DOHH2 (cell line): ENCODE results near the gene FOXP4.

Experiments used
- H3F3A ChIP-seq: fragments of 200-600 bp; sonication (generic), shearing (Covaris generic); 2 replicates; pipeline ENCODE4 v1.6.0; 2016; ENCODE audit warnings: antibody characterized with exemption, mild to moderate bottlenecking; ENCODE audit not compliant: control insufficient read depth, insufficient read depth
- H3K27ac ChIP-seq: fragments of 200-600 bp; sonication (generic); 2 replicates; pipeline ENCODE4 v1.5.1; 2014; ENCODE audit warnings: low read depth, mild to moderate bottlenecking, low read length, moderate library complexity
- H3K27me3 ChIP-seq: fragments of 200-600 bp; sonication (generic); 2 replicates; pipeline ENCODE4 v1.6.1; 2014; ENCODE audit warnings: mild to moderate bottlenecking, low read length, mixed read lengths; ENCODE audit not compliant: control insufficient read depth
- H3K36me3 ChIP-seq: fragments of 200-600 bp; sonication (generic); 2 replicates; pipeline ENCODE4 v1.6.1; 2014; ENCODE audit warnings: mild to moderate bottlenecking, low read length, moderate library complexity, mixed read lengths; ENCODE audit not compliant: control insufficient read depth
- H3K4me1 ChIP-seq: fragments of 200-600 bp; sonication (generic); 2 replicates; pipeline ENCODE4 v1.6.1; 2014; ENCODE audit warnings: mild to moderate bottlenecking, low read length, mixed read lengths; ENCODE audit not compliant: control insufficient read depth
- H3K4me2 ChIP-seq: fragments of 200-600 bp; sonication (generic); 2 replicates; pipeline ENCODE4 v1.6.0; 2014; ENCODE audit warnings: mild to moderate bottlenecking, low read length, moderate library complexity
- H3K4me3 ChIP-seq: fragments of 200-600 bp; sonication (generic); 2 replicates; pipeline ENCODE4 v1.5.1; 2014; ENCODE audit warnings: mild to moderate bottlenecking, low read length, mixed read lengths
- H3K79me2 ChIP-seq: fragments of 200-600 bp; sonication (generic); 2 replicates; pipeline ENCODE4 v1.6.1; 2014; ENCODE audit warnings: mild to moderate bottlenecking, low read length, mixed read lengths; ENCODE audit not compliant: control insufficient read depth
- H3K9me2 ChIP-seq: fragments of 200-600 bp; sonication (generic); replicated peaks from 2 replicates; pipeline ENCODE4 v1.6.1; 2014; ENCODE audit warnings: mild to moderate bottlenecking, low read length, mixed read lengths; ENCODE audit not compliant: control insufficient read depth
- H3K9me3 ChIP-seq: fragments of 200-600 bp; sonication (generic); 2 replicates; pipeline ENCODE4 v1.6.1; 2014; ENCODE audit warnings: antibody characterized with exemption, low read length, mixed read lengths; ENCODE audit not compliant: control insufficient read depth, insufficient read depth
- H4K20me1 ChIP-seq: fragments of 200-600 bp; sonication (generic); 2 replicates; pipeline ENCODE4 v1.6.0; 2014; ENCODE audit warnings: low read depth, mild to moderate bottlenecking, antibody characterized with exemption, low read length, moderate library complexity; ENCODE audit not compliant: control insufficient read depth, insufficient read depth
- EZH2phosphoT487 ChIP-seq: fragments of 200-600 bp; sonication (generic); IDR thresholded peaks from 2 replicates; pipeline ENCODE4 v1.6.1; 2017; ENCODE audit warnings: borderline replicate concordance, mild to moderate bottlenecking, antibody characterized with exemption, low read length, moderate library complexity, mixed read lengths
- TF ChIP-seq, protein P1 (sequence below): fragments of 200-600 bp; sonication (generic); IDR thresholded peaks from one replicate; pipeline ENCODE4 v1.5.1; 2014; ENCODE audit warnings: antibody characterized with exemption, mild to moderate bottlenecking, low read depth, low read length; ENCODE audit not compliant: poor library complexity, severe bottlenecking

The FOXP4 gene

DNA sequence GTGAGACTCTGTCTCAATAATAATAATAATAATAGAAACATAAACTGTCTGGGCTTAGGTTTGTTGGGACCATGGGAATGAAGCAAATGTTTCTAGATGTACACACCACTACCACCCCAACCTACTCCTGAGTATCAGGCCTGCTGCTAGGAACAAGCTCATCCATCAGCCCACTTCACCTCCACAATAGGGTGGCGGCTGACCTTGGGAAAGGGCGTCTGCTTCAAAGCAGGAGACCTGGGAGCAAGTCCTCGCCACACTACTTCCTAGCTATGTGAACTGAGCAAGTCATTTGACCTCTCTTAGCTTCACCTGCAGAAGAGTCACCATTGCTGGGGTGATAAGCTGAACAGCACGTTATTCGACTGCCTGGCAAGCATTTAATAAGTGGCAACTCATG lies 3.1 kb upstream of the FOXP4 start:
- H3K36me3 ChIP-seq: 0 out of 2 replicates have a peak, but pooled peaks cover 2% of the 10 kb centered on the region
- H3K4me1 ChIP-seq: peaks cover 34% of the 10 kb centered on the region
- H3K27ac ChIP-seq: no peak overlapping the region
- no peaks in the 10 kb centered on the region for H3K9me2 ChIP-seq
- H3K79me2 ChIP-seq: peaks cover 24% of the 10 kb centered on the region
- no peaks in the 10 kb centered on the region for H3K9me3 ChIP-seq
- H3K4me3 ChIP-seq: no peak overlapping the region
- H4K20me1 ChIP-seq: 0 out of 2 replicates have a peak, but pooled peaks cover 6% of the 10 kb centered on the region
- peaks cover 10% of the 10 kb centered on the region for H3K27me3 ChIP-seq
- no peak overlapping the region for H3K4me2 ChIP-seq
- H3F3A ChIP-seq: 0 out of 2 replicates have a peak, but pooled peaks cover 2% of the 10 kb centered on the region
- no peak for TF ChIP-seq EZH2phosphoT487
- TF ChIP-seq, protein P1, sequence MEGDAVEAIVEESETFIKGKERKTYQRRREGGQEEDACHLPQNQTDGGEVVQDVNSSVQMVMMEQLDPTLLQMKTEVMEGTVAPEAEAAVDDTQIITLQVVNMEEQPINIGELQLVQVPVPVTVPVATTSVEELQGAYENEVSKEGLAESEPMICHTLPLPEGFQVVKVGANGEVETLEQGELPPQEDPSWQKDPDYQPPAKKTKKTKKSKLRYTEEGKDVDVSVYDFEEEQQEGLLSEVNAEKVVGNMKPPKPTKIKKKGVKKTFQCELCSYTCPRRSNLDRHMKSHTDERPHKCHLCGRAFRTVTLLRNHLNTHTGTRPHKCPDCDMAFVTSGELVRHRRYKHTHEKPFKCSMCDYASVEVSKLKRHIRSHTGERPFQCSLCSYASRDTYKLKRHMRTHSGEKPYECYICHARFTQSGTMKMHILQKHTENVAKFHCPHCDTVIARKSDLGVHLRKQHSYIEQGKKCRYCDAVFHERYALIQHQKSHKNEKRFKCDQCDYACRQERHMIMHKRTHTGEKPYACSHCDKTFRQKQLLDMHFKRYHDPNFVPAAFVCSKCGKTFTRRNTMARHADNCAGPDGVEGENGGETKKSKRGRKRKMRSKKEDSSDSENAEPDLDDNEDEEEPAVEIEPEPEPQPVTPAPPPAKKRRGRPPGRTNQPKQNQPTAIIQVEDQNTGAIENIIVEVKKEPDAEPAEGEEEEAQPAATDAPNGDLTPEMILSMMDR: no peak

DNA sequence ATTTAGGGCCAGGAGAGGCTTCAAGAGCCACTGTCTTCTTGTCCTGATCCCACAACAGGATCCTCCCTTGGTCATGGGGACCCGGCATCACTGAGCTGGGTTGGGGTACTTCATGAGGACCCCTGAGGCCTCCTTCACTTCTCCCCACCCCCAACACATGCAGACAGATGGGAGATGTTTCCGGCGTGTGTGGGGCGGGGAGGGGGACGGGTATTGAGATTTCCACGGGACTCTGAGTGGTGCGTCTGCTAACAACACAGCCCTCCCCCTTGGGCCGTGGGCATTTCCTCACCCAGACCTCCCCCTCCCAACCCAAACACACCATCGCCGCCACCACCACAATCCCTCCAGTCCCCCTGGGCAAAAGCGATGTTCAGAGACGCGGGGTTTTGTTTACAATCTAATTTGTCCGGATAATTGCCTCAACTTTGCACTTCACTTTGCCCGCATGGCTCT lies 906 bp upstream of the FOXP4 start:
- H3K27me3 ChIP-seq: peaks cover 13% of the 10 kb centered on the region
- H3K9me2 ChIP-seq: no peaks in the 10 kb centered on the region
- peaks cover 41% of the 10 kb centered on the region for H3K79me2 ChIP-seq

DNA sequence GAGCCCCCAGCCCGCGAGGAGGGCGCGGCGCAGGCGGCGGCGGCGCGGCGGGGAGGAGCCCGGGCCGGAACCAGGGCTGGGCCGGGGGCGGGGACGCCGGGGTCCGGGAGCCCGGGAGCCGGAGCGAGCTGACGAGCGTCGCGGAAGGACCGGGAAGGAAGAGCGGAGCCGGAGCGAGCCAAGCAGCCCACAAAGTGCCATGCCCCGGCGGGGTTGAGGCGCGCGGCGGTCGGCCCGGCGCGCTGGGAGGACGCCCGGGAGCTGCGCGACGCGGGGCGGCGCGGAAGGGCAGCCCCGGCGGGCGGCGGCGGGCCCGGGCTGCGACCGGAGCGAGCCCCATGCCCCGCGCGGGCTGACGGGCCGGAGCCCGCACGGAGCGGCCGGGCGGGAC lies 289 bp downstream of the FOXP4 start:
- Histone ChIP-seq H3K9me3 (no peaks in the 10 kb centered on the region), H3K27ac (no peak overlapping the region), H3K9me2 (no peaks in the 10 kb centered on the region), H3K4me3 (peak overlapping the region; percentile 92), H3K36me3 (peaks cover 14% of the 10 kb centered on the region; the same call in 1 of the 2 replicates), H3F3A (0 out of 2 replicates have a peak, but pooled peaks cover 2% of the 10 kb centered on the region), H3K79me2 (peaks cover 45% of the 10 kb centered on the region), H4K20me1 (peaks cover 25% of the 10 kb centered on the region), H3K4me2 (peak overlapping the region; percentile 98), H3K4me1 (peaks cover 26% of the 10 kb centered on the region), H3K27me3 (peaks cover 13% of the 10 kb centered on the region)
- TF ChIP-seq, protein P1: no peak
- no peak for TF ChIP-seq EZH2phosphoT487

More for the DNA sequence above, 906 bp upstream of the FOXP4 start:
- TF ChIP-seq, protein P1: no peak
- TF ChIP-seq EZH2phosphoT487: no peak
- H3K36me3 ChIP-seq: peaks cover 5% of the 10 kb centered on the region; the same call in 1 of the 2 replicates
- H3K4me2 ChIP-seq: peak overlapping the region; percentile 99
- H3K9me3 ChIP-seq: no peaks in the 10 kb centered on the region
- H4K20me1 ChIP-seq: peaks cover 23% of the 10 kb centered on the region
- peak overlapping the region; percentile 80 for H3K4me3 ChIP-seq
- H3K4me1 ChIP-seq: peaks cover 26% of the 10 kb centered on the region
- 0 out of 2 replicates have a peak, but pooled peaks cover 2% of the 10 kb centered on the region for H3F3A ChIP-seq
- H3K27ac ChIP-seq: peak overlapping the region; percentile 45
